Stimulated activated CD4-positive, alpha-beta T cell treated with anti-CD3 and anti-CD28 coated beads, Interleukin-15, amount 100 ng/mL, for 1 hour (primary cell): ENCODE data around the gene ZNF283.
"Not testable (repeated sequence)": the region's sequence is repeated elsewhere in the genome, so short reads cannot be mapped to it uniquely, and the experiment has no call there.

Experiments used
- DNase-seq, 2 donors: peaks; one replicate each; pipeline ENCODE4 v3.0.0-alpha.2; 2020; ENCODE audit warnings: low read depth in 1 of 2, low spot score in 1 of 2

Gene ZNF283

DNA sequence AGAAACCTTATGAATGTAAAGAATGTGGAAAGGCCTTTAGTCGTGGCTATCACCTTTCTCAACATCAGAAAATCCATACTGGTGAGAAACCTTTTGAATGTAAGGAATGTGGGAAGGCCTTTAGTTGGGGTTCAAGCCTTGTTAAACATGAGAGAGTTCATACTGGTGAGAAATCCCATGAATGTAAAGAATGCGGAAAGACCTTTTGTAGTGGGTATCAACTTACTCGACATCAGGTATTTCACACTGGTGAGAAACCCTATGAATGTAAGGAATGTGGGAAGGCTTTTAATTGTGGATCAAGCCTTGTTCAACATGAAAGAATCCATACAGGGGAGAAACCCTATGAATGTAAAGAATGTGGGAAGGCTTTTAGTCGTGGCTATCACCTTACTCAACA is 20.8 kb downstream of the ZNF283 start:
- DNase-seq, result no peak

DNA sequence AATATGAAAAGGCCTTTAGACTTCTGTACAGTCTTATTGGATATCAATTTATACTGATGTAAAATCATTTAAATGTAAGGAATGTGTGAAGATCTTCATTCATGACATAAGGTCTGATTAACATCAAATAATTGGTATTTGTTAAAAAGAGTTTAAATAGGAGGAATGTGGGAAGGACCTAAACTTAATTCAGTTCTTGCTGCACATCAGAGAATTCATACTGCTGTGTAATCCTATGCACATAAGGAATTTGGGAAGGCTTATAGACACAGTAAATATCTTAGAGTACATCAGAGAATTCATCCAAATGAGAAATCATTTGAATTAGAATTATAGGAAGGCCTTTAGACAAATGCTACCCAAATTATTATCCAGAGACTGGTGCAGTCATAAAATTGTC is 21.7 kb downstream of the ZNF283 start:
- no peak for DNase-seq

DNA sequence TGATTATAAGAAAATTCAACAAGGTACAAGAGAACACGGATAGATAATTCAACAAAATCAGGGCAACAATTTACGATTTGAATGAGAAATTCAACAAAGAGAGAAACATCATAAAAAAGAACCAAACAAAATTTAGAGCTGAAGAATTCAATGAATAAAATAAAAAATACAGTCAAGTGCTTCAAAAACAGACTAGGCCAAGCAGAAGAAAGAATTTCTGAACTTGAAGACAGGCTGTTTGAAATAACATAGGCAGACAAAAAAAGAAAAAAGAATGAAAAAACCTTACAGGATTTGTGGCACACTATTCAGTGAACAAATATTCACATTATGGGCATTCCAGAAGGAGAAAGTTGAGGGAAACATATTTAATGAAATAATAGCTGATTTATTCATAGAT is 31.1 kb downstream of the ZNF283 start:
- DNase-seq, result no peak

DNA sequence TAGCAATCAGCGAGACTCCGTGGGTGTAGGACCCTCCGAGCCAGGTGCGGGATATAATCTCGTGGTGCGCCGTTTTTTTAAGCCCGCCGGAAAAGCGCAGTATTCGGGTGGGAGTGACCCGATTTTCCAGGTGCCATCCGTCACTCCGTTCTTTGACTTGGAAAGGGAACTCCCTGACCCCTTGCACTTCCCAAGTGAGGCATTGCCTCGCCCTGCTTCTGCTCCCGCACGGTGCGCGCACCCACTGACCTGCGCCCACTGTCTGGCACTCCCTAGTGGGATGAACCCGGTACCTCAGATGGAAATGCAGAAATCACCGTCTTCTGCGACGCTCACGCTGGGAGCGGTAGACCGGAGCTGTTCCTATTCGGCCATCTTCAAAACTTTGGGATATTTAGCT is 39.8 kb downstream of the ZNF283 start:
- not testable (repeated sequence) for DNase-seq

DNA sequence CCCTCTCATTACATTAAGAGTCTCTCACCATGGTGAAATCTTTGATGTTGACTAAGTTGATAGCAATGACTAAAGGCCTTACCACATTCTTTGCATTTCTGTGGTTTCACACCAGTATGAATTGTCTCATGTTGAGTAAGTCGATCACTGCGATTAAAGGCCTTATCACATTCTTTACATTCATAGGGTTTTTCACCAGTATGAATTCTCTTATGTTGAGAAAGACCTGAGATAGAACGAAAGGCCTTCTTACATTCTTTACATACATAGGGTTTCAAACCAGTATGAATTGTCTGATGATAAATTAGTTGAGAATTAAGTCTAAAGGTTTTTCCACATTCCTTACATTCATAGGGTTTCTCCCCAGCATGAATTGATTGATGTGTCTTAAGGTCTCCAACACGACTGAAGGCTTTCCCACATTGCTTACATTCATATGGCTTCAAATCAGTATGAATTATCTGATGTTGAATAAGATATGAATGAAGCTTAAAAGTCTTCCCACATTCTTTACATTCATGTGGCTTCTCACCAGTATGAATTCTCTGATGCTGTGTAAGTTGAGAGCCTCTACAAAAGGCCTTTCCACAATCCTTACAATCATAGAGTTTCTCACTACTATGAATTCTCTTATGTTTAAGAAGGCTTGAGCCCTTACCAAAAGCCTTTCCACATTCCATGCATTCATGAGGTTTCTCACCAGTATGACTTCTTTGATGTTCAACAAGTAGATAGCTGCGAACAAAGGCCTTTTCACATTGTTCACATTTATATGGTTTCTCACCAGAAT is 45.6 kb downstream of the ZNF283 start:
- DNase-seq, result no peak

DNA sequence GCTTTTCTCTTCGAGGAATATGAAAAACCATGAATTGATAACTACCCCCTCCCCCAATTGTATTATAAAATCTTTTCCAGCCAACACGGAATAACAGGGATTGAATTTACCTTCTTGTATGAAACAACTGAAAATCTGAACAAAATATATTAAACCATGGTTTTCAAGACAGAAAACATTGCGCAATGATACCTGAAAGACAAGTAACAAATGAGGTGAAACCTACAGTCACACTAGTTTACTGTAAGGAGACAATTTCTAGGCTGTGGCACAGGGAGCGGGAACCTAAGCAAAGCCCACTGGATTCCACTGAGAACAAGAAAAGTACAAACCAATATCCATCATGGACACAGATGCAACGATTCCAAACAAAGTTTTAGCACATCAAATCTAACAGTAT is 53.4 kb downstream of the ZNF283 start:
- DNase-seq, result no peak

DNA sequence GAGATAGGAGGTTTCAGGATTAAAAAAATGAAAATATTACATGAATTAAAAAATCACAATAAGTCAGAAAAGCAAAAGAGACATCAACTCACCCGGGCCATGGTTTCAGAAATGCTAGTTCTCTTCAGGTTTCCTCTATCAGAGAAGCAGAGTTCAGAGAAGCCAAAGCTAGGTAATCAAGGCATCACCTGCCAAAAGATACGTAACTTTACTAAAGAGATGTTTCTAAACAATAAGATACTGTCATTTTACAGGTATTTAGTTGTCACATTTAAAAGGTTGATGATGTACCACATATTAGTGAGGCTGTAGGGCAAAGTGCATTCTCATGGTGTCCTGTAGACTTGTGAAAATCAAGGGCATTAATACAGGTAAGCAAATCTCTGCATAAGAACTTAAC is 56.7 kb downstream of the ZNF283 start, which contains the start of gene ZNF404:
ZNF404 (minus strand) TSS at position 101 of the 400 bp plus-strand sequence.
- no peak for DNase-seq

DNA sequence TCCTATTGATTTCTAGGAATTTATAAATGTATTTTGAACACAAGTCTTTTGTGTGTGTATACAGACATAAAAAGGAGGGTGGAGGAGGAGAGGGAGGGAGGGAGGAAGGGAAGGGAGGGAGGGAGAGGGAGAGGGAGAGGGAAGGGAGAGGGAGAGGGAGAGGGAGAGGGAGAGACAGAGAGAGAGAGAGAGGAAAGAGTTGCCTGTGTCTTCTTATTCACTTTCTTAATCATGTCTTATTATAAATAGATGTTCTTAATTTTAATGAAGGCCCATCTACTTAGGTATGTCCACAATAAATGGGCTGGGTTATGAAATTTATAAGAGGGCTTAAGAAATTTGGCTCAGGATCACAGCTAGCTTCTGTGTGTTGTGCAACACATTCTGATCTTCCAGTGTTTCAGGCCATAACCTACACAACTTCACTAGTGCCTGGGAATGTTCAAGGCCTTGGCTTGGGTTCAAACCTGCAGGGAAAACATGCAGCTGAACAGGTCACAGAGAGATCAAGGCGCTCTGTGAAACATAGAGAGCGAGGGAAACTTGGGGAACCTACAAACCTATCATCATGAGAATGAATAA is 68.7 kb downstream of the ZNF283 start:
- DNase-seq, result no peak
